GM19099 (cell line): Measurements from ENCODE around the gene ARHGAP26.

ENCODE experiments used
- POLR2A ChIP-seq: IDR thresholded peaks from 3 replicates; pipeline ENCODE4 v1.6.1; 2011; ENCODE audit warnings: low read depth; ENCODE audit not compliant: insufficient read length; ENCODE audit errors: extremely low read depth

The ARHGAP26 gene

DNA sequence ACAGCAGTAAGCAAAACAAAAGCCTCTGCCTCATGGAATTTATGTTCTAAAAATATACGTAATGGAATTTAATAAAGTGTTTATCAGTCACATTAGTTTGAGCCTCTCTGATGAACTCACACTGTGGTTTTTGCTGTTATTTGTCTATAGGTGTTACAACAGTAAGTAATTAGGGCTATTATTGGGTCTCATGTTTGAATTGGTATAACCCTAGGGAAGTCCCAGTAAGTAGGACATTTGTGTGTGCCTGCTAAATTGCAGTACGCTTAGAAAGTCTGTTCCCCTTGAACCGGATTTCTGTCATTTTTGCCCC lies 435.7 kb downstream of the ARHGAP26 start:
- TF ChIP-seq POLR2A, result no peak

DNA sequence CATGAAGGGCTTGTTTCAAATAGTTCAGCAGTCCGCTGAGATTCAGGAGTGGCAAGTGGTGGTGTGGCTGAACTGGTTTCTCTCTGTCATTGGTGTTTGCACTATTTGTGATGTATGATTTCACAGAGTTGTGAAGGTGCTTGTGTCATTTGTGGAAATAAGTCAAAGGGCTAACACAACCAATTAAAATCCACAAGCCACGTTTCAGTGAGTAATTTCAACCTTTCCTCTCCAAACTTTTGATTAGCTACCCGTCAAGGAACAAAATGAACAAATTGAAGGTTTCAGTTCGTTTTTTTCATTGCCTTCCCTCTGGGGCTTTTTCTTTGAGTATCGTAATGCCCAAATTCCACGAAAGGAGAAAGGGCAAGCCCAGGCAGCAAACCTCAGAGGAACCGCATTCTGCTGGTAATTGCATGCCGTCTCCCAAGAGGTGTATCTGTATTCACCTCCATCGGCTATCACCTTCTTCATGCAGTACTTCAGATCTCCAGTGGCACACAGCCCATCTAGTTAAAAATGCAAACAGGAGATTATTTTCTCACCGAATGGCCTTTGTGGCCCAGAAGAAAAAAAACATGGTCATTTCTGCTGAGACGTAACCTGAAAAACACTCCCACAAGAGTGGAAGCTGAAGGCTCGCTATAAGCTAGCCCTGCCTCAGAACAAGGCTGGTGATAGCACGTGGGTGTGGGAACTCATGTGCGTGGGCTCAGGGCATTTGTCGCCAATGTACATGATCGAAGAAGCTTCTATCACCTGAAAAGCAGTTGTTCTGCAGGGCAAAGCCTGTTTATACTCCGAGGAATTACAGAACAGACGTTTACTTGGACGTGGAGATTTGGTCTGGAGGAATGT lies 436.2 kb downstream of the ARHGAP26 start:
- TF ChIP-seq POLR2A, result no peak

DNA sequence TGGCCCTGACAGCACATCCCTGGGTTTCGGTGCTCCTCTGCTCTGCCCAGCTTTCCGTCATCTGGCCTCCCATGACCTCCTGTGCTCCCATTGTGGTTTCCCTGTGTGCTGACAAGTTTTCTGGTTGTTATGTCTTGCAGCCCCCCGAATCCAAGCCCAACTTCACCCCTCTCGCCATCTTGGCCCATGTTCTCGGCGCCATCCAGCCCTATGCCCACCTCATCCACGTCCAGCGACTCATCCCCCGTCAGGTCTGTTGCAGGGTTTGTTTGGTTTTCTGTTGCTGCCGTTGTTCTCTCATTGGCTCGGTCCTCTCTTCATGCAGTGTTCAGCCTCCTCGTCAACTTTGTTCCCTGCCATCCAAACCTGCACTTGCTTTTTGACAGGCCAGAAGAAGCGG lies 436.9 kb downstream of the ARHGAP26 start:
- TF ChIP-seq POLR2A, result no peak

DNA sequence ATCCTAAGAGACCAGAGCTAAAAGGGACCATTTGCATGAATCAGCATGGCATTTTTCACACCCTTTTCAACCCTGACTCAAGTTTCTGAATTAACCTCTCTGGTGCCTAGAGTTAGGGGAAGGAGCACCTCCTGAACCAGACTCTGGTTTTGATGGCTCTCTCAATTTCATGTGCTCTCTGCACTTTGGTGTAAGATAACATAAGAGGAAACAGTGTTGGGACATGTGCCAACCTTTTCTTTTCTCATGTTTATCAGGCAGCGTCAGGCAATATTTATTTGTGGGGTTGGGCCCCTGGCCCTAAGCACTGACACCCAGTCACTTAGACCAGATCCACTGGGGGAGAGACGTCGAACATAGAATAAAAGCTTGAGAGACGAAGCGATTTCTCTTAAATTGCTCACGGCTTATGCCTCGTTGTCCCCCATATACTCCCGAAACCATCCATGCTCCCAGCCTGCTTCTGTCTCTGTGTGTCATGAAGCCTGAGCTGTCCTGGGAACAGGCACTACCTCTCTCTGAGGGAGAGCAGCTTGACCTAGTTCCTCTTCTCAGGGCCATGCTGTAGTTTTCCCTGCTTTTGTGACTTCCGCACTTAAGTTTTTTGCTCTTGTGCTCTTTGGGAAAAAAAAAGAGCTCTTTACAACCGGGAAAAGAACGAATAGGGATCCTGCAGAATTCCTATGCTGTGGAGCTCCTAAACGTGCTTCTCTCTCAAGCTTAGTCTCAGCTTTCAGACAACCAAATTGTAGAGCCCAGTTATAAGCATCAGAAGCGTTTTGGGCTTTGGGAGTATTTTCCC lies 437.6 kb downstream of the ARHGAP26 start:
- no peak for TF ChIP-seq POLR2A

DNA sequence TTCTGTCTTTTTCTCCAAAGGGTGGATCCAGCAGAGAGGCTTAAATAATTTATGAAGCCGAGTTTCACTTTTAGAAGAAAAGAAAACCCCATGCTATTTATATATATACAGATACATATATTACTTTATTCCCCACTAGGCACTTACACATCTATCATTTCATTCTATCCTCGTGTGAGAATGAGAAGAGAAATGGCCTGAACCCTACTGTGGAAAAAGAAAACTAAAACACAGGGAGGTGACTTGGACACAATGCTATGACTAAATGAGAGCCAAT lies 438.1 kb downstream of the ARHGAP26 start:
- no peak for TF ChIP-seq POLR2A

DNA sequence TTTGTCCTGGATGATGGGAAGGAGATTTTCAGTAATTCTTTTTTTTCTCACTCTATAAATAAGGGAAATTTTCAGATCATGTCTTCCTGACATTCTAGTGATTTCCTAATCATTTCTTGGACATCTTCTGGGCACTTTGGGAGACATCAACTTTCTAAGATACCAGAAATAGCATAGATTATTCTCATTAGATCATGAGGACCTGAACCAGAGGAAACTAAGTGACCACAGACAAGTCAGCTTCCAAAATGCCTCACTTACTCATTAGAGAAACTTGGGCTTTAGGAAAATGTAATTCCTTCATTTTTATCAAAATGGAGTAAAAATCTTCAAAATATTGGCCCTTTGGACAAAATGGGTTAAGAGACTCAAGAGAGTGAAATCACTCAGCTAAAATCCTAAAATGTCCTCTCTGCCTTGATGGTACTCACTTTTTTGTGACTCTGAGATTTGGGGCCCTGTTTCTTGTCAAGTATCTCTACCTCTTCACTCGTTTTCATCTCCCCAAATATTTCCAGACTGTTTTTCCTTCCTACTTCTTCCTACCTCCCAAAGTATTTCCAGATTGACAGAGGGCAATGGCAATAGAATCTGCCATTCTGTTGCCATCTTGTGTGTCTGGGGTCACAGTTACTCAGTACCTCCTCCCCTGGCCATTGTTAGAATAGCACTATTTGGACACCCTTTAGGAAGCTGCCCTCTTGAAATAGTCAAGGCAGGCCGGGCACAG lies 438.8 kb downstream of the ARHGAP26 start:
- no peak for TF ChIP-seq POLR2A

DNA sequence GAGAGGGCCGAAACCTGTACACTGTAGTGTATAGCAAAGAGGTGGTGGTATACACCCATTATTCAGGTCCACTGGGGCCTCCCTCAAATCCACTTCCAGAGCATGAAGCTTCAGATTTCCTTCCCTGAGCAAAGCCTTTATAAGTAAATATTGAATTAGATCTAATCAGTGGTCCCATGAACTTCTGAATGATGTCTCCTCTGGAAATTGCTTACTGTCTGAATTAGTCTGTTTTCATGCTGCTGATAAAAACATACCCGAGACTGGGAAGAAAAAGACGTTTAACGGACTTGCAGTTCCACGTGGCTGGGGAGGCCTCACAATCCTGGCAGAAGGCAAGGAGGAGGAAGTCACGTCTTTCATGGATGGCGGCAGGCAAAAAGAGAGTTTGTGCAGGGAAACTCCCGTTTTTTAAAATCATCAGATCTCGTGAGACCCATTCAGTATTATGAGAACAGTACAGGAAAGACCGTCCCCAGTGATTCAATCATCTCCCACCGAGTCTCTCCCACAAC lies 439.8 kb downstream of the ARHGAP26 start:
- TF ChIP-seq POLR2A, result no peak

DNA sequence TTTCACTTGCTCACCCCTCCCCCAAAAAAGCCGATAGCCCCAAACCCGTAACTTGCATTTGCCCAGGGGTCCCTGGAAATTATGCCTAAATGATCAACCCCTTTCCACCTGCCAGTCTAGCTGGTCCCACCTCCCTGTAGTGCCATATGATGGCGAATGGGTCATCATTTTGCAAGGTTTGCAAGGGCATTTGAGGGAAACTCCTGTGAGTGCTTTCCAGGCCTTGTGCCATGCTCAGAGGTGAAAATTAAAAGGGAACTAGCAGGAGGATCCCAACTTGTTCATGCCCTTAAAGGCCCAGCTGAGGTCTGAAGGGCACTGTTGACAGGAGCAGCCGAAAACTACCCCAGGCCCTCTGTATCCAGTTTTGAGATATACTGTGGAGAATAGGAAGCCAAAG lies 440.4 kb downstream of the ARHGAP26 start:
- TF ChIP-seq POLR2A, result no peak

DNA sequence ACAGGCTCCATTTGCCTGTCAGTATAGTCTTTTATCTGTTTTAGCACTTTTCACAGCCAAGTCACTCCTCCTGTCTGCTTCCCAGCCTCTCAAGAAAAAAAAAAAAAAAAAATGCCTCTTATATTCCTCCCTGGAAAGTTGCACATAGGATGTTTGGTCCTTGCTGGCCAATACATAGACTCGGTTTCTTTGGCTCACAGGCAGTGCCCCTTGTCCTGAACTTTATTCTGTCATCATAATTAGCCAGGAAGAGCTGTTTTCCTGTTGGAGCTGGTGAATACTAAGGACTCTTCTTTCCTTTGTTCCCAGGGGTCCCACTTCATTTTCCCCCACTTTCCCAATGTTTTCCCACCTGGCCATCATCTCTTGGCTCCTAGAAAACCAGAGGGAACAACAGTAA lies 442.1 kb downstream of the ARHGAP26 start:
- no peak for TF ChIP-seq POLR2A

DNA sequence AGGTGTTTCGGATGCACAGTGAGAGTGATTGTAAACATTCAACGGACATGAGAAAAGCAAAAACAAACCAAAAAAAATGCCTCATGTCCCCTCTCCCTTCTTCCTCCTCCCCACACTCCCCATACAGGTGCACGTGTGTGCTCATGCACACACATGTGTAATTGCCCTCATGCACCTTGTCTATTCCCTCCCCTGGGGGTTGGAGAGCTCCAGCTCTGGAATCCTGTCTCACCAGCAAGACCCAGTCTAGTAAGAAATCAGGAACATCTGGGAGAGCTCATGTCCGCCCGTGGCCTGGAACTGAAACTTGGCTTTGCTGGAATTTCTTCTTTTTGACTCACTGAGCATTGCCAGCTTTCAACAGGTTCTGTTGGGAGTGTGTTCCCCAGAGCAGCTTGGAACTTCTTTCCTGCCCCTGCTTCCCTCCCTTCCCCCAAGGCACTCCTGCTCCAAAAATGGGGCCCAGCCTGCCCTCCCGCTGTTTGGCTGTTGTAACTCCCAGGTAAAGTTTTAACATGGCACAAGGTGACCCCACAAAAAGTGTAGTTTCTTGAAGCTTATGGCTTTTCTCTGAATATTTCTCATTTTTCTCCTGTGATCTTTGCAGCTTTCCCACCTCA lies 443.2 kb downstream of the ARHGAP26 start:
- TF ChIP-seq POLR2A, result no peak

DNA sequence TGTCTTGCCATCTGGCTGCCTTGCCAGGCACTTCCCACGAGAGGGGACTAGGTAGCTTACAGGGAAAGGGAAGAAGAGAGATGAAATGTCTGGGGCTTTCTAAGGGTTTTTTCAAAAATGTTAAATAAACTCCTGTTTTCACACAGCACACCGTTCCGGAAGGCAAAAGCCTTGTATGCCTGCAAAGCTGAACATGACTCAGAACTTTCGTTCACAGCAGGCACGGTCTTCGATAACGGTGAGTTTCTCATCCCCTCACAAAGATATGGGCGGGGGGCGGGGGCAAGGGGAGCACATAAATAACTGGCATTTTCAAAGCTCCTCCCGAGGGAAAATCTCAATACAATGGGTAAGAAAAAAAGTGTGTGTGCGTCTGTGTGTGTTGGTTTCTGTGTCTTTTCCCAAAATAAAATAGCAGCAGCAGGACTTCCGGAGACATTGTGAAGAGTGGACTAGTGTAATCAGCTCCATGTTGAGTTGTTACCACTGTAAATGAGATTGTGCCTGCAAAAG lies 443.7 kb downstream of the ARHGAP26 start:
- TF ChIP-seq POLR2A, result peak; percentile 26

DNA sequence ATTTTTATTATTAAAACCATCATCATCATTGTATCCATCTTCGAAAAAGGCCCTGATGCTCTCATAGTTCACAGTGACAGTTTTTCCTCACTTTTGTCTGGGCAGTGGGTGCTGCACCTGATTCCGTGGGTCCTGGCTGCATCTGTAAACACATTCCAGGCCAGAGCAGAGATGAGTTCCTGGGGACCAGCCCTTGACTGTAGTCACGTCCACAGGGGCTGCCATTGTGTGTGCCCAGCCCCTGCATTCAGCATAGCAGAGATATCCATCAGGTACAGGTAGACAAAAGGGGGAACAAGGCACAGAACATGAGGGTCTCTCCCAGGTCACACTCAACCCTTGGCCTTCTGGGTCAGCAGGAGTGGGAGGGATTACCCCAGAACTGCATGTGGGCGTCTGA lies 444.3 kb downstream of the ARHGAP26 start:
- TF ChIP-seq POLR2A, result peak; percentile 20

DNA sequence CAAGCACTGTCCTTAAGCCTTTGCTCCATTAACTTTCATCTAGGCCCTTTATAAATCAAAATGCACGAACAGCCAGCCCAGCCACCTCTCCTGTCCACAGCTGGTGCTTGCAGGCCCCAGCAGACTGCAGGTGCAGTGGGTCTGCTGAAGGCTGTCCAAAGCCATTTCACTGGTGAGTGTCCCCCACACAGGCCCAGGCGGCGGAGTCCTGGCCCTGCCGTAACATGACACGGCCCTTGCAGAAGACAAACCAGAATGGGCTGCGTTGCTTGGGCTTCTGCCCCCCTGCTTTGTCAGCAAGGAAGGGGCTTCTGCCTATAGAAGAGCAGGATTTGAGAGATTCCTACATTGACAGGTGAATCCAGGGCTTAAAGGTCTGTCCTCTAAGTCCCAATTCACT lies 444.7 kb downstream of the ARHGAP26 start:
- no peak for TF ChIP-seq POLR2A

DNA sequence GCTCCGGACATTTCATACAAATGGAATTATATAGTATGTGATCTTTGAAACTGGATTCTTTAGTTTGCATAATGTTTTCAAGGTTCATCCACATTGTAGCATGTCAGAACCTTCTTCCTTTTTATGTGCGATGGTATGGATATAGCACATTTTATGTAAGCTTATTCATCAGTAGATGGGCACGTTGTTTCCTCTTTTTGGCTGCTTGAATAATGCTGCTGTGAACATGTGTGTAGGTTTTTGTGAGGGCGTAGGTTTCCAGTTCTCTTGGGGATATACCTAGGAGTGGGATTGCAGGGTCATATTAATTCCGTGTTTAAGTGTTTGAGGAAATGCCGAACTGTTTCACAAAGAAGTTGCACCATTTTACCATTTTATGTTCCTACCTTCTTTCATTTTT lies 445.5 kb downstream of the ARHGAP26 start:
- TF ChIP-seq POLR2A, result no peak

DNA sequence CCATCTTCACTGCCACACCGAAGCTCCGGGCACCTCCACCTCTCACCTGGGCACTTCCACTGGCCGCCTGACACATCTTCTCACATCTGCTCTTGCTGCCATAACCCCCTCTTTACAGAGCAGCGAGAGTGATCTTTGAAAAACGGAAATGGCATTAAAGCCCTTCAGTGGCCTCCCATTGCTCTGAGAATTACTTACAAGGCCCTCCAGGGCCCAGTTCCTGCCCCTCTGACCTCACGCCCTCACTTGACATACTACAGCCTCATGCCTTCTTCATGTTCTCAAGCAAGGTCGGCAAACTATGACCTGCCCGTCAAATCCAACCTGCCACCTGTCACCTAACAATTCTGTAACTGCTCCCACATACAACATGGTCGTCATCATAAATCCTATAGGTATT lies 446.0 kb downstream of the ARHGAP26 start:
- no peak for TF ChIP-seq POLR2A
